SK-N-MC (cell line): ENCODE results near the gene TRAM2.

Source experiments
- EZH2 ChIP-seq: fragments of 200-600 bp; sonication (generic); IDR thresholded peaks from one replicate; pipeline ENCODE4 v1.6.1; 2017; ENCODE audit warnings: antibody characterized with exemption
- FOXP2 ChIP-seq: optimal IDR thresholded peaks from 2 replicates; pipeline ENCODE3; 2011; ENCODE audit warnings: mild to moderate bottlenecking, moderate library complexity; ENCODE audit not compliant: insufficient read depth; ENCODE audit errors: extremely low read length, control extremely low read depth
- POLR2AphosphoS5 ChIP-seq: IDR thresholded peaks from 2 replicates; pipeline ENCODE4 v1.6.1; 2012; ENCODE audit warnings: mild to moderate bottlenecking, low read depth, low read length, borderline replicate concordance

- TF ChIP-seq EZH2 (no peak), POLR2AphosphoS5 (no peak), FOXP2 (no peak)
Observed at GRCh38 chr6:52523378-52524142, 53.3 kb downstream of the TRAM2 start.
